ENCODE results near the gene NIN.
"Not testable (repeated sequence)": the region's sequence is repeated elsewhere in the genome, so short reads cannot be mapped to it uniquely, and the experiment has no call there.

The NIN gene

DNA sequence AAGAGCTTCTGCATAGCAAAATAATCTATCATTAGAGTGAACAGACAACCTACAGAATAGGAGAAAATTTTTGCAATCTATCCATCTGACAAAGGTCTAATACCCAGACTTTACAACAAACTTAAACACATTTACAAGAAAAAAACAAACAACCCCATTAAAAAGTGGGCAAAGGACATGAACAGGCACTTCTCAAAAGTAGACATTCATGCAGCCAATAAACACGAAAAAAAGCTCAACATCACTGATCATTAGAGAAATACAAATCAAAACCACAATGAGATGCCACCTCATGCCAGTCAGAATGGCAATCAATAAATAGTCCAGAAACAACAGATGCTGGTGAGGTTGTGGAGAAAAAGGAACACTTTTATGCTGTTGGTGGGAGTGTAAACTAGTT, 15.9 kb downstream of the NIN start:
- DNase-seq, result not testable (repeated sequence)

DNA sequence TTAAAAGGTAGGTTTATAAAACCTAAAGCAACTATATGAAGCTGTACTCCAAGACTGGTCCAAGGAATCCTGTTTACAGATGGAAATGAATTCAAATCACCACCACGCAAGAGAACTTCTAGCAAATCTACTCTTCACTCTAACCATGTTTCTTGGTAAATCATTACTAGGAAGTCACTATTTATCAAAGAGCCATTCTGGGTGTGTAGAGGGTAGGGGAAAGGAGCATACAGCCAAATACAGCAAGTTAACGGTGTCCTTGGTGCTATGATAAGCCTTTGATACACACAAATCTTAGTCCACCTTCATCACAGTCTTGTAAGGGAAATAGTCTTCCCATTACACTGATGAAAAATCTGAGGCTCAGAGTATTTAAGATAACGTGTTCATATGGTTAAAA, 16.8 kb downstream of the NIN start:
- DNase-seq, result no peak

DNA sequence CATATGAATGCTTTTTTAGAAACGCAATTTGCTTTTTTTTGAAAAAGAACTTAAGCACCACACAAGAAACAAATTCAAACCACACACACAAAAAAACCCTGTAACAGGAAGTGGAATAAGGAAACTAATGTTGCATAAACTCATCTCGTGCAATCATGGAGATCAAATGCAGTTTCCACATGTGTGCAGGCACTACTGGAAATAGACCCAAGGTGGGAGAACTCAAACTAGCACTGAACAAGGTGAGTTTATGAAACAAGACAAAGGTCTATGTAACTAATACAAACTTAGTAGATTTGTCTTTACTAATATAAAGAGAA, 17.5 kb downstream of the NIN start:
- no peak for DNase-seq

DNA sequence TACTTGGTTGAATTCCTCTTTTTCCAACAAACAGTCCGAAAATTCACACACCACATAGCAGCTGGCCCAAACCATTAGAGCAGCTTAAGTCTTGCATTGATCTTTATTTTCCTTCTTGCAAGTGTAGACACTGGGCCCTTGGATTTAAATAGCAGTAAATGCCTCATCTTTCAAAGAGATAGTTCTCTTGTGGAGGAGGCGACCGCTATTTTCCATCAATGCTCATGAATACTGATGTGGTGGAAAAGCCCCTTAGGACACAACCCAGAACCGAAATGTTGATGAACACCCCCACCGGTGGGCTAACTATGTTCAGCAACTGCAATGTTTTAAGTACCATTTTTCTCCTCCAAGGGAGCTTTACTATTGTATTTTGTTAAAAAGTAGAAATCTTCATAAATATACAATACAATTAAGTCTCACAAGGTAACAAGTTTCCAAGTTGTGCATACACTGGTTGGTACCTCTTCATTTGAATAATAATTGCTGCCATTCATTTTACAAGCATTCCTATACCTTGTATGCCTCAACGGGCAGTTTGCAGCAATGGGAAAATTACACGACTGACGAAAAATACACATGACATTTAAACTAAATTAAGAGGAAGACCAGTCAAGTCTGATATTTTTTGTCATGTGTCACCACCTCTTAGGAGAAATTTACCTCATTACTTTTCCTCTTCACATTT, 18.0 kb downstream of the NIN start:
- DNase-seq, result no peak

DNA sequence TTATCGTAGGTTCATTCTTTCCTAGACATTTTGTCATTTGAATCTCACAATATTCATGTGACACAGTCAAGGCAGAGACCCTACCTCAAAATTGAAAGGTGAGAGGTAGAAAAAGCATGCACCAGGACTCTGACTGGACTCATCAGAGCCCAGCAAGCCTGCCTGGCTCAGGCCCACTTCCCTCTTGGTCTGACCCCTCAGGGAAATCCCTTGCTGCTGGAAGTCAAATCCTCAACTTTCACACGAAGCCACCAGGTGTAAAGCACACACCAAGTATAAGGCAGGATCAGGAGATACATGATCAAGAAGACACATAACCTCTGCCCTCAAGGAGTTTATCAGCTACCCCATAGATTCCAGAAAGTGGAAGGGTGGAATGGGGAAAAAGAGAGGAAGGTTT, 18.8 kb downstream of the NIN start:
- DNase-seq, result no peak

DNA sequence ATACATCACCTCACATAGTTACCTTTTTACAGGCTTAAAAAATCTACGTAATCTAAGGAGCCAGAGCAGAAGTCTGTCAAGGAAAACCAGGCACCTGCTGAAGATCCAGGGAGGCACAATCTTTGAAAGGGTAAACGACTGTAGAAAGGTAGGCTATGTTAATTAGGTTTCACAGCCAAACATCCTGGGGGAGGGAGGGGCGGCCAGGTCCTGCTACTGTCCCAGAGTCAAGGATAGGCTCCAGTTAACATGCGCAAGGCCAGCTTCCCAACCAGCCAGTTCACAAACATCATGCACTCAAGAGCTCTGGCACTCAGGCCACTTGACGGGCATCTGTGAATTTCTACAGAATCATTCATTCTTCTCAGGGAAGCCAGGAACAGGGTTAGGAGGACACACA, 22.9 kb downstream of the NIN start:
- DNase-seq, result no peak

DNA sequence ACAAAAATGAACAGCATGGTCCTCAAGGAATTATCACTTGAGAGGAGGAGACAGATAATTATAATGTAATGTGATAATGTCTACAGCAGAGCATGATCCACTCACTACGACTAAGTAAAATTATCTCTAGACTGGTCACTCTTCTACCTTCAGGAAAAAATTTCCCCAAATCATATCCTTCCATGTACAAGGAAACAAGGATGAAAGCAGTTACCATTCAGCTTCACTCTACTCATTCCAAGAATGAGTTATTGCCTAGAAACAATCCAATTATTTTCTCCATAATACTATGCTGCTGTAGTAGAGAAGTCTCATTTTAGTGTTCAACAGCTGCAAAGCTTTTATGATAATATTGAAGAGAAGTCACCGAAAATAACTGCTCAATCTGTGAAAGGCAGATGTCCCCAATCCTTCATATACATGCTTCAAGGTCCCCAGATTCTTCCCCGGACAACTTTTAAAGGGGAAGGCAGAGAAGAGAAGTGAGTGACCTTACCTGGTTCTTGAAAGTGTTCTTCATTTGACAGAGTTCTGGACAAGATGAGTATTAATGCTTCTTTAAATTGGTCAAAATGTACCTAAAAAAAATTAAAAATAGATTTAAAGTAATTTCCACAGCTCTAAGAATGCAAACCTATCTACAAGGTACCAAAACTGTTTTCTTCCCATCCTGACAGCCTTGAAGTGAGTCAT, 24.6 kb downstream of the NIN start:
- DNase-seq, result no peak

DNA sequence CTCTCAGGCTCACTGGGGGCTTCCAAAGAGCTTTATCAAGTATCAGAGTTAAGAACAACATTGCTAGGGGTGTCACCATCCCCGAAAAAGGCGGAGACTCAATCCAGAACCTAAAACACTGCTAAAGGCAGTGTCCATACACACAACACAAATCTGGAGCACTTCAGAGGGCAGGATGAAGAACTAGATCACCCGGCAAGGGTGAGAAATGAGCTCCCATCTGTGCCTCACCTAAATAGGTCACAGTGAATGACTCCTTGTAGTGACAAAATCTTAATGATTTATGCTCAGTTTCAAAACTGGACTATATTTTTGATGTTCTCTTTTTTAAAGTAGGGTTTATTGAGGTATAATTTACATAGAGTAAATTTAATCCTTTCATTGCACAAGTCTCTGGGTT, 25.6 kb downstream of the NIN start:
- no peak for DNase-seq

DNA sequence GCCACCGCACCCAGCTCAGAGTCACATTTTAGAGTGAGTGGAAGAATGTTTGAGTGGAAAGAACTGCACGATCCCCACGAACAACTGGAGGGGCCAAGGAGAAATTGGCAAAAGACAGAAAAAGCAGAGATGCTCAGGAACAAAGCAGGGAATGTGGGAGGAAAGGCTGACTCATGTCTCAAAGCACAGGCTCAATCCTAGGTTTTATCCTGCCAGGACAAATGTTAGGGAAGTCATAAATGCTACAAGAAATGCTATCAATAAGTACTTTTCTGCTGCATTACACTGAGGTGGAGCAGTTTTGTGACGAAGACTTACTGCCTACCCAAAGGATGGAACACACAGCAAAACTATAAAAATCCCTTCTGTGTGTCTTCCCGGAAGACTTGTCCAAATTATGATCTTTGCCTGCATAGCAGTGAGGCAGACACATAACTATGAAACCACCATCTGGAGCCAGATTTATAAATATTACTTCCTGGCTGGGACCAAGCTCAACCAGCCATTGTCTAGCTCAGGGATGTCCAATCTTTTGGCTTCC, 26.7 kb downstream of the NIN start:
- DNase-seq, result no peak

DNA sequence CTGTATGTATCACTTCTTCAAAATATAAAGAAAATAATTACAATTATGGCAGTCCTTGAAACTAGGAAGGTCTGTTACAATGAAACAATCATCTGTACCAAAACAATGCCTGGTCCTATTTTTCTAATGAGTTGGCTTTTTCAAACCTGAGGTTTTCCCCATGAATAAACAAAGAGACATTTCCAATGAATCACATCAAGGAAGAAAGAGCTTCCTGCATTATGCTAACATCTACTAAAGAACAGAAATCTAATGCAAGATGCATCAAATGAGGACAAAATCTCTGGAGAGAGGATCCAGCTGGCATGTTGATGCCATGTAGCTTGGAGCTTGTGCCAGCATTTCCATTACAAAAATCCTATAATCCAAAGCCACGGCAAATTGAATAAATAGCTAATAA, 29.3 kb downstream of the NIN start:
- DNase-seq, result no peak

DNA sequence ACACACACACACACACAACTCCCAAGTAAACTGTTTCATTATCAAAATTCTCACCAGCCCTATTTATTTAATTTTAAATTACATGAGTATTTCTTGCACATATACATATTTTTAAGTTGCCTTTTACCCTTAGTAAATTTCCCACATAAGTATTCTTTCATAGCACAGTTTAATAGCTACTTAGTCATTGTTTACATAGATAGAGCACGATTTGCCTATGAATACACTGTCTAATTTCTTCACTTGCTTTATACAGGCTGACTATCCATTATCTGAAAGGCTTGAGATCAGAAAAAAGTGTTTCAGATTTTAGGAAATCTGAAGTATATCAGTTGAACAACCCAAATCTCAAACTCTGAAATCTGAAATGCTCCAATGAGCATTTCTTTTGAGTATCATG, 30.9 kb downstream of the NIN start:
- no peak for DNase-seq

DNA sequence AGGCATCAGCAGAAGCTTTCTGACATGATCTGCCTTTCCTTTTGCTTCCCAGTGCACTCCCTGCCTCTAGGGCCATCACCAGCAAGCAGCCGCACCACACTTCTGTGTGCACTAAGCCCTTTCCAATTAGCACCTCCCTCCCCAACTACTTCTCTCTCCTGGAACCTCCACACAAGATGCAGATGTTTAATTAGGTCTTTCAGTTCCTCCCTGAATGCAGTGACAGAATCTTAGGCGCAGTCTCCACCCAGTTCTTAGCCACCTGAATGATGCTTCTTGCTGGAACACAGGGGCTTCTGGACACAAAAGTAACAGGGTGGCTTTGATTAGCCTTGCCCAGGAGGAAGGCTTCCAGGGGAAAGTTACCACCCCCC, 32.9 kb downstream of the NIN start:
- DNase-seq, result no peak

DNA sequence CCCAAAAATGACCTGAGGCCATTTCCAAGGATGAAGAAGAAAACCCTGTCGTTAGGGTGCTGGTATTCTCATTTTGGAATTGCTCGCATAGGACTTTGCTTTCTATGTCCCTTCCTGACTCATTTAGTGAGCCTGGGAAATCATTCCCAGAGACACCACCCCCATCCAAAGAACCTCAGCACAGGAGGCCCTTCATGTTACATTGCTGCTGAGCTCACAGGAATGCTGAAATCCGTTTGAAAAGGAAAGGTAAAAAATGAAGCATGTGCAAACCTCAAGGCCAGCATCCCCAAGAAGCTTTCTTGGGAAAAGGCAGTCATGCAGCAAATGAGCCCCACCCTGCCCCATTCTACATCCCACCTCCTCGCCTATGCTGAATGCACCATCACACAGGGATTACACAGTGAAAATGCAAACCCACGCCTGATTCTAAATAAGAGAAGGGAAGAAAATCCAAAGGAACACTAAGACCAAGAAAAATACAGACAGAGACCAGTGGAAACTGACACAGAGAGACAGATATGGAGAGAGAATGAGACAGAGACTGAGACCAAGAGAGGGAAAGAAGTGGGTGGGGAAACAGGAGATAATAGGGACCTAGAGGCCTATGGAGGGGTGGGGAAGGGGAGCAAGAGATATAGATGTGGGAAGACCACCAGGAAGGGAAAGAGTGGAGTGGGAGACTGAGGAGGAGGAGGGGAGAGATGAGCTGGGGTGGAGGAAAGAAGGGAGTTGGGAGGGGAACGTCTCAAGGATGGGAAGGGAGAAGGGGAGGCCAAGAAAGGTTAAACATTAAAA, 33.5 kb downstream of the NIN start:
- DNase-seq, result no peak

DNA sequence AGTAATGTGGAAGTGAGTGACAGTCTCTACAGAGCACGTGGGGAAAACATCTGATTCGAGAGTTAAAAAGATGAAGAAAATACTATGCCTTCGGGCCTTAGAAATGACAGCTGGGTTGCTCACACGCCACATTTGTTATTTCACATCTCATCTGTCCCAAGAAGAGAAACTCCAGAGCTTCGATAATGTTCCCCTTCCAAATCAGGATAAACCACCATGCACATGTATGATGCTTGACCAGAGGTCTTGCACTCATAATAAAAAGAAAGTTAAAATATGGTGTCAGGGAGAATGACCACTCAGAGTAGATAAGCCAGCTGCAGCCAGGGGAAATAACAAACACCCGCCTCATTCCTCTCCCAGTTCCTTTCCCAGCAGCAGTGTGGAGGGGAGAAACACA, 34.6 kb downstream of the NIN start:
- DNase-seq, result no peak

DNA sequence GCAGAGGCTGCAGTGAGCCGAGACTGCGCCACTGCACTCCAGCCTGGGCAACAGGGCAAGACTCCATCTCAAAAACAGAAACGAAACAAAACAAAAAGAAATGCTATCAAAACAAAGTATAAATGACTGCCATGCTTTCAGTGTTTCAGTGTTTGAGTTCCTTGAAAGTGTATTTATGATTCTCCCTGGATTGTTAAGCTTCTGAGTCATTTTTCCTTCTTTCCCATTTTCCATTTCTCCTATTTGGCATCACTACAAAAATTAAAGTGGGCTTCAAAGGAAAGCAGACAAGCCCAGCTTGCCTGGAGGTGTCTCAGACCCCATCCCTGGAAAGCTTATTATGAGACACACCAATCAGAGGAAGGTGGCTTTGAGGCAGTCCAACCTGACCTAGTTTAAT, 35.1 kb downstream of the NIN start:
- DNase-seq, result no peak

DNA sequence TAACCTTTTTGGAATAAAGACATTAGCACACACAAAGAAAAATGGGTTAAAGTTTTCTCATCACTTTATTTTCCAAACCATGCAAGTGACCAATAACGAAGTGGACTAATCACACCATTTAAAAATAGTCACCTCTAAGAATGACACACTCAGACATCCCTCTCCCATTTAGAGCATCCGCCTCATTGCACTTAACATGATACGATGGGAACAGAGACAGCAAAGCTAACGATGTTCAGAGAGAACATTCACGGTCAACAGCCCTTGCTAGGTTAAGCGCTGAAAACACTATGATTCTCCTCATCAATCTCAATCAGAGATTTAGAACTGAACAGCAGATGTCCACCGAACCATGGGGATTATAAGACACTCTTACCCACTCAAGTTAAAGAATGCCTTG, 35.8 kb downstream of the NIN start:
- DNase-seq, result no peak

DNA sequence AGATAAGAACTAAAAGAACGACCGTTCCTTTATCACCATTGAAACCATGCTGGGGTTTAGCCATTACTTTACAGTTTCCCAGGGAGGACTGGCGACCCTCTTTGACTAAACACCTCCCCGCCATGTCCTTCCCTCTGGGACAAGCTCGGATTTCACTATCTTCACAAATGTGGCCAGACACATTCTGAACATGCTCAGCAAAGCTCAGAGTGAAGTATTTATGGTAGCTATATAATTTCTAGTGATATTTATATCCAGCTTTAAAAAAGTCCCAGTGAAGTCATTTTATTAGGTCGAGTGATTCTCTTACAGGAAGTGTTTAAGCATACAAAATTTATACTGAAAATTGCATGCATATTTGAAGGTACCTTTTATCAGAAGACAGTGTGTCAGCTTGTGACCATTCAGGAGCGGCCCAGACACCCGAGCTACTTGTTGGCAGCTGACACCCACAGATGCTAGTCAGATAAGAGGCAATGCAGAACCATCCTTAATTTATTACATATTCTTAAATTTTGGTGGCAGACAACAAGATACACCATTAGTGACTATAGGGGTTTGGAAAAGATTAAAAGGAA, 36.8 kb downstream of the NIN start:
- DNase-seq, result no peak

DNA sequence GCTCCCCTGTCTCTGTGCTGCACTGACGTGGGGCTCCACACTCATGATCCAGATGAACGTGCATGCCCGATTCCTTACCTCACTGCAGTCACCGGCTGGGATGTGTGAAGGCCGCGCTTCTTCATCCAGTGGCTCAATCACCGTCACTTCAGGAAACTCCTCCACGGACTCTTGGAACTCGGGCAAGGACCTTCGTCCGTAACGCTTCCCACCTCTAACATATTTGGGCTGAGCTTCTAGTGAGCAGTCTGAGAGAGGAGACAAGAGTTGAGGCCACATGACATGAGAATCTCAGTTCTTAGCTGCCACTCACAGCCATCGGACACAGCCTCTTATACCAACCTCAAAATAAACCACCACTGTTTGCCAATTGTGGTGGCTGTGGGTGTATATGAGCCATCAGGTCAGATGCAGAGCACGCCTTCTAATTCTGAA, 38.3 kb downstream of the NIN start:
- no peak for DNase-seq

DNA sequence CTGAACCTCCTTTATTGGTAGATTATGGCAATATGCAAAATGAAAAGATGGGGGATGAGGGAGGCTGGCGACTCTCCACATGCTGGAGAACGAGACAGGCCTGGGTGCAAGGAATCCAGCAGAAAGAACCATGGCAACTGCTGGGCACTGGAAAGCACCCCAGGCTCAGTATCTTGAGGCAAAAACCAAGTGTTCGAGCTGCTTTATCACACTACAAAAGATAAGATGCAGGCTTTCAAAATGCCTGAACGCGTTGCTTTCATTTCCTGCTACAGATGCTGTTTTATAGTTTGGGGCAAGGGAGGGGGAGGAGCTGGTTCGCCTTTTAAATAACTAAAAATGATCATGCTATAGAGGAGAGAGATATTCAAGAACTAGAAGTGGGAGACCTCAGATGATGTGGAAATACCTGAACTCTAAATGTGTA, 38.9 kb downstream of the NIN start:
- DNase-seq, result no peak

DNA sequence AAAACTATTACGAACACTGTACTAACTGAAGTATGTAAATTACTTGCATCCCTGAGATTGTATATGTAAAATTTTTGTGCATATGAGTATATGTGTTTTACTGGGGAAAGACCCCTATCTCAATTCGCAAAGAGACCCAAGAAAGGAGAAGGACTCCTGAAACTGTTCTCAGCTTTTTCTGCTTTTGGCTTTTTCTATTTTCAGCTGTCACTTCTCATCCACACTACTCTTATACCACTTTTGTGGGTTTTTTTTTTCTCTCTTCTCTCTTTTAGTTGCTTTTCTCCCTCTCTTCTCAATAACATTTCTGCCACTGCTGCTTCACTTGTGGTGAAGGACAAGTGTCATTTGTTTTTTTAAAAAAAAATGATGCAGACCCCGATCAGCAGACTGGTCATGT, 39.8 kb downstream of the NIN start:
- no peak for DNase-seq

DNA sequence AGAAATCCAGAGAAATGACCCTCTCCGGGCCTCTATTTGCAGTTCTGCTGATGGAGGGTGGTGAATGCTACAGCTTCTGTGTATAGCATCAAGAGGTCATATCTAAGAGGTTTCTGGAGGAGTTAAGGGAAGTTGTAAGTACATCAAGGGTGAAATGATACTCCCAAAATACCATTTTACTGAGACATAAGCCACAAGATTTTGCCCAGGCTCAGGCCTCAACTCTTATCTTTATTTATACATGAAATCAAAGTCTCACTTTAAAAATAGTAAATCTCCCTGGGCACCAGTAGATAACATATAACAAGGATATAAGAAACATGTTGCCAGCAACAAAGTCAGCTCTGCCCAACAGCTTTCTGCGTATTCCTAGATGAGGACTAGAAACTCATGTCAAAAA, 40.4 kb downstream of the NIN start:
- no peak for DNase-seq

DNA sequence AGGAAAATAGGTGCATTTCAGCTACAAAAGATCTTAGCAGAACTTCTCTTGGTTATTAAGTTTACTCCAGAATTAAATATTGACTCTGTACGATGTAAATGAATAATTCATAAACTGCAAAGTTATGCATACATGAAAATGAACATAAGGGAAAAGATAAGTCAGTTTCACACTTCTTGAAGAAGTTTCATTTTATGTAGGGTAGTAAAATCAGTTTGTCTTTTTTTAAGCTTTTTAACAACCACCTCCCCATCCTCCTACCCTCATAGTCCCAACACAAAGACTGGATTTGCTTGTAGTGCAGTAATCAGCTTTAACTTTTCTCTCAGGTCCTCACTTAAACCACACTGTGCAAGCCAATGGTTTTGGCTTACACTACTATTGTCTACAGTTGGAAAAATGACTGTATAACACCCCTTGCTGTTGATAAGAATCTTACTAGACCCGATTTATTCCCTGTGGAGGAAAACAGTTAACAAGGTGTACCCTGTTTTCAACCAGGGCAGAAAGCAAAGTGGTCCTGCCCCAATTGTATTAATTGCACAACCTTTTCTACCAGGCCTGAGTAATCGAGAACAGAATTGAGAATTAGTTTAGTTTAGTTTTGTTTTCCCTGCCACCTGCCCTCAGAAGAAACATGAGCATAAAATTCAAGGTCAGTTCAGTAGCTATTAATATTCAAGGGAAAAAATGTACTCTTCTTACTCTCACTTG, 44.1 kb downstream of the NIN start:
- DNase-seq, result no peak

DNA sequence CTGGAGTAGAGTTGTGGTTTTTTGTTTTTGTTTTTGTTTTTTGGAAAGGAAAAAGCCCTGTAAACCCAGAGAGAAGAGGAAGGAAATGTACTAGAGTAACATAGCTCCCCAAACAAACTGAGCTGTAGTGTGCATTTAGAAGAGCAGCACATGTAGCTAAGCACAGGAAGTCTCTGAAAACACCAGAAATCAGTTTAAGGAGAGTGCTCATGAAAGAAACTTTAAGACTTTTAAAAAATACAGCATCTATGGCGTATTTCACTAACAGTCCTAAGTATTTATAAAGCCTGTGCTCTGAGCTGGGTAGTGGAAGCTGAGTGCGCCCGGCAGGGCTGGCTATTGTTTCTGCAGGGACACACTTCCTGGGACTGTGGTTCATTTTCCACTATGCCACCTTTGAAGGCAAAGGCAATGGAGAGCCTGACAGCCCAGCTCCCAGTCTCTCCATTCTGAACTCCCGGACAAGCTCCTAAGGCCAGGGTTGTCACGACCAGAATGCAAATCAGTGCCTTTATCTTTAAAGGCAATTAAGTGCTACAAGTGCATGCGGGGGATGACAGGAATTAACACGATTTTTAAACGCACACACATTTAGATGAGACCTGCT, 45.4 kb downstream of the NIN start:
- no peak for DNase-seq
